Activated CD4-positive, alpha-beta T cell treated with anti-CD3 and anti-CD28 coated beads, Interleukin-2, amount 50 U/mL, for 48 hours (primary cell): Measurements from ENCODE around the gene ACSM6.

ENCODE experiments used
- DNase-seq, 2 experiments: peaks; one replicate each; pipeline ENCODE4 v3.0.0-alpha.2; 2020

ACSM6 gene

GRCh38 chr10:95247200-95247880, 53.3 kb downstream of the ACSM6 start:
- no peak for DNase-seq

GRCh38 chr10:95247881-95248583, 54.0 kb downstream of the ACSM6 start:
- DNase-seq: no peak

GRCh38 chr10:95248989-95249388, 55.0 kb downstream of the ACSM6 start:
- DNase-seq: no peak

- DNase-seq: no peak
Observed at GRCh38 chr10:95249467-95249866, 55.4 kb downstream of the ACSM6 start.

GRCh38 chr10:95250856-95251255, 56.8 kb downstream of the ACSM6 start:
- no peak for DNase-seq

GRCh38 chr10:95253007-95253406, 59.0 kb downstream of the ACSM6 start:
- DNase-seq: no peak

GRCh38 chr10:95253686-95254085, 59.6 kb downstream of the ACSM6 start:
- no peak for DNase-seq

GRCh38 chr10:95254629-95255028, 60.6 kb downstream of the ACSM6 start:
- DNase-seq: no peak

GRCh38 chr10:95256268-95256667, 62.2 kb downstream of the ACSM6 start:
- DNase-seq: no peak

- no peak for DNase-seq
Observed at GRCh38 chr10:95257849-95258248, 63.8 kb downstream of the ACSM6 start.

GRCh38 chr10:95260397-95260881, 66.4 kb downstream of the ACSM6 start:
- no peak for DNase-seq

- DNase-seq: no peak
Observed at GRCh38 chr10:95260909-95261552, 67.0 kb downstream of the ACSM6 start.

GRCh38 chr10:95261926-95262325, 67.9 kb downstream of the ACSM6 start:
- DNase-seq: no peak

GRCh38 chr10:95262763-95263518, 68.9 kb downstream of the ACSM6 start:
- DNase-seq: no peak

GRCh38 chr10:95263864-95264226, 69.8 kb downstream of the ACSM6 start:
- DNase-seq: no peak

GRCh38 chr10:95264227-95265051, 70.4 kb downstream of the ACSM6 start:
- DNase-seq: no peak

GRCh38 chr10:95265572-95265971, 71.5 kb downstream of the ACSM6 start:
- no peak for DNase-seq

GRCh38 chr10:95266674-95267095, 72.6 kb downstream of the ACSM6 start:
- DNase-seq: no peak

- DNase-seq: no peak
Observed at GRCh38 chr10:95267251-95267650, 73.2 kb downstream of the ACSM6 start.

- DNase-seq: no peak
Observed at GRCh38 chr10:95268438-95268837, 74.4 kb downstream of the ACSM6 start.

GRCh38 chr10:95273393-95274312, 79.6 kb downstream of the ACSM6 start:
- DNase-seq: no peak
